GM19467 (cell line): ENCODE data around the gene FLNA.

Experiments used
- ATAC-seq: cut with Tn5 transposase; IDR thresholded peaks from one replicate; pipeline ENCODE4 v1.9.1; 2021; ENCODE audit warnings: mild to moderate bottlenecking, moderate library complexity; ENCODE audit not compliant: unreplicated experiment

Gene FLNA

DNA sequence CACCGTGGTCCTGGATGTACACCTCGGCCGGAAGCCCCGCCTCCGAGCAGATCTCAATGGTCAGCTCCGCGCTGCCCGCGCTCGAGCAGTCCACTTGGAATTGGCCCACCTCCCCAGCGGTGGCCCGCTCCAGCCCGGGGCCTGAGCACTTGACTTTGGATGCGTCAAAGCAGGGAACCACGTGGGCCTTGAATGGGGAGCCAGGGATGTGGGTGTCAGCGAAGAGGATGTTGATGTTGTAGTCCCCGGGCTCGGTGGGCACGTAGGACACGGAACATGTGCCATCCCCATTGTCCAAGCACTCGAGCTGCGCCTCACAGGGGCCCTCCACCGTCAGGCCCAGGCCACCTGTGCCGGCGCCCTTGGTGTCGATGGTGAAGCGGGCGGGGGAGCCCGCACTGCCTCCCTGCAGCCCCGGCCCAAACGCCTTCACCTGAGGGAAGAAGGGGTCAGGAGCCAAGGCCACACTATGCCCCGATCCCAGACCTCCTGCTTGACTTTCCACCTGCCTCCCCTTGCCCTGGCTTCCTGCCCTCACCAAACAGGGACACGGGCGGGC, 14.2 kb downstream of the FLNA start:
- ATAC-seq, result no peak

DNA sequence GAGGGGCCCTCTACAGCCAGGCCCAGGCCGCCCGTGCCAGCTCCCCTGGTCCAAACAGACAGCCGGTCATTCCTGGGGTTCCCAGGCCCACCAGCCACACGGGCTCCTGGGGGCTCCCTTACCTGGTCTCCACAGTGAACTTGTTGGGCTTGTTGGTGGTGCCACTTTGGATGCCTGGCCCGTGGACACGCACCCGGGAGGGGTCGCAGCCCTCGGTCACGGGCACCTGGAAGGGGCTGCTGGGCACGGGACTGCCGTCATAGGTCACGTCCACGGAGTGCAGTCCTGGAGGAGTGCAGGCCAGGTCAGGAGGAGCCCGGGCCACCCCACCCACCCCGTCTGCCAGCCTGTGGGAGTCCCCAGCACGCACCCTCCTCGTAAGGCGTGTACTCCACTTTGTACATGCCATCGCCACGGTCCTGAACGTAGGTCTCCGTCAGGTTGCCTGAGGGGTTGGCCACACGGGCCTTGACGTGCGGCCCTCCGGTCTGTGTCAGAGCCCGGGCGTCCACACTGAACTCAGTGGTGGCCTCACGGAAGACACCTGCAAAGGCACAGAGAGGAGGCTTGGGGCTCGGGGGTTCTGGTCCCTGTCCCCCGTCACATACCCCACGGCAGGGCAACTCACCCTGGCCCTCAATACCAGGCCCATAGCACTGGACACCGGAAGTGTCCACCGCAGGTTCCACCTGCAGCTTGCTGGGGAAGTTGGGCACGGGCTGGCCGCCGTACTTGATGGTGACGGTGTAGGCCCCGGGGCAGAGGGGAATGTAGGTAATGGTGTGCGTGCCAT, 14.9 kb downstream of the FLNA start:
- no peak for ATAC-seq

DNA sequence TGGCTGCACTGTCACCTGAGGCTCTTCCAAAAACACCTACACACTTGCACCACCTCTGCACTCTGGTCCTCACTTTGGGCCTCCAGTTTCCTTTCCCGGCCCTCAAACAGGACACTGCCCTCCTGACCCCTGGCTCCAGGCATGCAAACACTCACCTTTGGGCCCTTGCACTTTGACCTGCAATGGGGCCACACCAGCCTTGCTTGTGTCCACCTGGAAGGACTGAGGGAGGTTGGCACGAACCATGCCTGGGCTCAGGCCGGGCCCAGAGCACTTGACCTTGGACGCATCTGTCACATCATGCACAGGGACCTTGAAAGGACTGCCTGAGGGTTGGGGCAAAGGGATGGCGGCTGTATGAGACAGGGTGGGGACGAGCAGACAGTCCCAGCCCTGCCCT, 15.6 kb downstream of the FLNA start:
- no peak for ATAC-seq

DNA sequence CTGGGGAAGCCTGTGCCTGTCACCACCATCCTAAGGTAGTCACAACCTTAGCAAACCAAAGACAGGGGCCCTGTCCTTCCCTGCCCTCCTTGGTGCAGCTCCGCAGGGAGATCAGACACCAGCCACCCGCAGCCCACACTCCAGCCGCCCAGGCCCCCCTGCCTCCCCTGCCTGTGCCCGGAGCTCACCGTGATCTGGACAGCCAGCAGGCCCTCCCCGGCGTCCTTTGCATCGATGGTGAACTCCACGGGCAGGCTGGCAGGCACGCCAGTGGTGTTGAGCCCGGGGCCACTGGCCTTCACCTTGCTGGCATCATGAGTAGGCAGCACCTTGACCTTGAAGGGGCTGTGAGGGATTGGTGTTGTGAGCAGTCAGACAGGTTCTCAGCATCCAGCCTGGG, 16.4 kb downstream of the FLNA start:
- no peak for ATAC-seq

DNA sequence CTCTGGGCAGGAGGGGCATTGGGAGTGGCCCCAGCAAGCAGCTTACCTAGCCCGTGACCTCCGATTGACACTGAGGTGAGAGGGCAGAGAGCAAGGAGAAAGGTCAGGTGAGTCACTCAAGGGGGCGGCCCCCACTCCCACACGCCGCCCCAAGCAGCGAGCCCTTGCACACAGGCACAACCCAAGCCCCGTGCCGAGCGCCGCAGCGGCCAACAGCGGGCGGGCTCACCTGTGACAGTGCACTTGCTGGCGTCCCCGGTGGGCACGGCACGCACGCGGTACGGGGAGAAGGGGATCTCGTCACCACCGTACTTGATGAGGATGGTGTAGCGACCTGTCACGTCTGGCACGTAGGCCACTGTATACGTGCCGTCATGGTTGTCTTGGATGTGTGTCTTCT, 17.2 kb downstream of the FLNA start:
- ATAC-seq, result no peak

DNA sequence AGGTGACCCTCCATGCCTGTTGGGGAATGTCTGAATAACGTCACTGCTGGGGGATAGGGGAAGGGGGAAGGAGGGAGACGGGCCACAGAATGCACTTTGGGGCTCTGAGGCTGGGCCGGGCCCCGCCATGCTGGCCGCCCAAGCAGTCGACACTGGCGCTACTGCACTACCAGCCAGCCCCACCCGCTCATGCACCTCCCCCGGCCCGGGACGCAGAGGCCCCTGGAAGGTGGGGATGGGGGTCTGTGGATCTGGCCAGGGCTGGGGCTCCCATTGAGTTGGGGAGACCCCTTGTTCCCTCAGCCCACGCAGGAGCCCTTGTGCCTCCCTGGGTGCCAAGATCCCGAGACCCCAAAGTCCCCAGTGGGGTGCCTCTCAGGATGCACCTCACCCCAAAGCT, 17.8 kb downstream of the FLNA start:
- ATAC-seq, result no peak

DNA sequence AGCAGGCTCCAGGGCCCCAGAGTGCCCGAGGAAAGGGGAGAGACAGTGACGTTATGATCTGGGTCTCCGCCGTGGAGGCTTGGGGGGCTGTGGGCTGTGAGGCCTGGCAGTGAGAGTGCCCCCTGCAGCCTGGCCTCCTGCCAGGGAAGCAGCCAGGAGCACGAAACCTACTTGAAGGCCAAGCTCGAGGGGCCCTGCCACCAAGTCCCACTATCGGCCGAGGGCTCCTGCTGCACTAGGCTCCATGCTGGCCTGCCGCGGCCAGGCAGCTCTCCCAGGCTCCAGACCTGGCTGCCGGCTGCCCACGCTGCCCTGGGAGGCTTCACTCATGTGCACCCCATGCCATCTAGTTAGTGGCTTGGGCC, 18.7 kb downstream of the FLNA start:
- no peak for ATAC-seq

DNA sequence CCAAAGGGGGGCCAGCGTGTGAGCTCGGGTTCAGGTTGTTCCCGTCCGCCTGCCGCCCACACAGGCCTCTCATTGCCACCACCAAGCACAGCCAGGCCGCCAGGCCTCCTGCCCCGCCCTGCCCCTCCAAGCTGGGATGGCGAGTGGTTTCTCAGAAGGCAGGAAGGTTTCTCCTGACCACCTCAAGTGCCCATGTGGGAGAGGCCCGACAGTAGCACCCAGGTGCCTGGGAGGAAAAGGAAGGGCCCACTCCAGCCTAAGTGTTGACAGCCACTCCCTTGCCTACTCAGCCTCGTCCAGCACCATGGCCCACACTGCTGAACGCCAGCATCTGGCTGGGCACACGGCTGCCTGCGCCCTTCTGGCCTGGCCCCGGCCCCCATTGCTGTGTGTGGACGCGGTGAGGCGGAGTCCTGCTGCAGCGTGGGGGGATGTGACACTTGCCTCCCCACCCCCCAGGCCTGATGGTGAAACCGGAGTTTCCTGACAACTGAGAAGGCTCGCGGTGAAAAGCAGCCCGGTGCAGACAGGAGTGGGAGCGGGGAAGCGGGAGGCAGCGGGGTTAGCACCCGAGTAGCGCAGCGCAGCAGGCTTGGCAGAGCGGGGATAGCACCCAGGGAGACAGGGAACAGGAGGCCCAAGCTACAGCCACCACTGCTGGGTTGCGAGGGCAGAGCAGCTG, 19.2 kb downstream of the FLNA start:
- ATAC-seq, result no peak

DNA sequence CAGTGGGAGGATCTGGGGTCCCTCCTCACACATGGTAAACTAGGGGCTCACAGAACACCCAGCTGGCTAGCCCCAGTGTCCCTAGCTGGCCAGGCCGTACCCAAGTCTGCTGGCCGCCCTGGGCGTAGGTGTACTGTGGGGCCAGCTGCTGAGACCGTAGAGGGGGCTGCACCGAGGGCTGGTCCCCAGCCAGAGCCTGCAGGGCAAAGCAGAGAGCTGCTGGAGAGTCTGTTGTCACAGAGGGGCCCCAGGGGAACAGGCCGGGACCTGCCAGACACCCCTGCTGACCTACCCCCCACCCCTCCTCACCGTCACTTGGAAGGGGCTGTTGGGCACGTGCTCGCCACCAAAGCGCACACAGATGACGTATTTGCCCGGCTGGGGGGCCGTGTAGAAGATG, 19.9 kb downstream of the FLNA start:
- no peak for ATAC-seq

DNA sequence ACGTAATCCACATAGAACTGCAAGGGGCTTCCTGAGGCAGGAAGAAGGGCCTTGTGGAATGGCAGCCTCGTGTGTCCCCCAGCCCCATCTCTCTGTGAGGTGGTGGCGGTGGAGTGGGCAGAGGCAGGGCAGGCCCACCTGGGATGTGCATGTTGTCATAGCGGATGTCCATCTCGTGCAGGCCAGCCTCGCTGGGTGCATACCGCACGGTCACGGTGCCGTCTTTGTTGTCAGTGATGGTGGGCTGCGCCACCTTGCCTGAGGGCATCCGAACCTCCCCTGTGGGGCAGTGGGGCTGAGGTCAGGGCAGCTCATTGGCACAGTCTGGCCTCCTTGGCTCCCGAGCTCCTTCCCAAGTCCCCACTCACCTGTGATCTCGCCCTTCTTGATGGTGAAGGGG, 20.4 kb downstream of the FLNA start:
- ATAC-seq, result no peak

DNA sequence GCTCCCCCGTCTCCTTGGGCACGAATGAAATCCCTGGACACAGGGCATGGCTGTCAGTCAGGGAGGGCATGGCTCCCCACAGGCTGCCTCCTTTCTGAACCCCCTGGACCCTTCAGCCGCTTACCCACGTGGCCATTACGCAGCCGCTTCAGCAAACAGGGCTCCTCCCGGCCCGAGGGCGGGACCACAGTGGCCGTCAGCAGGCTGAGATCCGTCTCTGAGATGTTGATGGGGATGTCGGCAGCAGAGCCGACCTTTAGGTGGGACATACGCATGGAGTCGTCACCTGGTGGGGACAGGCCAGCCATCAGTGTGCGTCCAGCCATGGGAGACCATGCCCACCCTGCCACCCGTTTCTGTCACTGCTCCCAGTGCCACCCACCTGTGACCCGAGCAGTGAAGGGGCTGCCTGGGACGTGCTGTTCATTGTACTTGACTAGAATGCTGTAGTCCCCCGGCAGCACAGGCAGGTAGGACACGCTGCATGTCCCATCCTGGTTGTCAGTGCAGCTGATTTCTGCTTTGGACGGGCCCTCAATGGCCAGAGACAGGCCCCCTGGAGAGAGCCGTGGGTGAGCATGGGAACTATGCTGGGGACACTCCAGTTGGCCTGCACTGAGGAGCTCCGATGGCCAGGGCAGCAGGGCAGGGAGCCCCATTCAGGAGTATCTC, 21.1 kb downstream of the FLNA start:
- ATAC-seq, result no peak

DNA sequence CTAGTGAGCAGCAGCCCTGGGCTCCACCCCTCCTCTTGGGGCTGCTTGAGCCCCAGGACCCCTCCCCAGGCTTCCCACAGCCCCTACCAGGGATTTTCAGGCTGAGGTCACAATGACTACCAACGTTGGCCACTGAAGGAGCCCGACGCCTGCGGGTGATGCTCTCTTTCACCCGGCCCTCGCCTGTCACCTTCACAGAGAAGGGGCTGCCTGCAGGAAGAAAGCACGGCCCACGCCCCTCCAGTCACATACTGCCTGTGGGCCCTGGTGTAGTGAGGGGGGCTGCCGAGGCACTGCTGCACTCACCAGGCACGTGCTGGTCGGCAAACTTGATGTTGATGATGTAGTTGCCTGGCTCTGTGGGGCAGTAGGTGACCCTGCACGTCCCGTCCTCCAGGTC, 22.0 kb downstream of the FLNA start:
- no peak for ATAC-seq

DNA sequence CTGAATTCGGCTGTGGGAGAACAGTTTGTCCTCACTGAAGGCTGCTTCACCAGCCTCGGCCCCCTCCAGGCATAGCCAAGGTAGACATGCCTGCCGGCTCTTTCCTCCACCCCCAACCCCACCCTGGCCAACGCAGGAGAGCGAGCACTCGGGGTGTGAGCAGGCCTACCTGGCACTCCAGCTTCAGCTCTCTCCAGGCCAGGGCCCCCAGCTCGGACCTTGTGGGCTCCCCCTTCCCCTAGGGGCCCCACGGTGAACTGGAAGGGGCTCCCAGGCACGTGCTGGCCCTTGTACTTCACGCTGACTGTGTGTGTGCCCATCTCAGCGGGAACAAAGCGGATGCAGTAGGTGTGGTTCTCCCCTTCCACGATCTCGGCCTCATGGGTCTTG, 22.4 kb downstream of the FLNA start:
- ATAC-seq, result no peak

DNA sequence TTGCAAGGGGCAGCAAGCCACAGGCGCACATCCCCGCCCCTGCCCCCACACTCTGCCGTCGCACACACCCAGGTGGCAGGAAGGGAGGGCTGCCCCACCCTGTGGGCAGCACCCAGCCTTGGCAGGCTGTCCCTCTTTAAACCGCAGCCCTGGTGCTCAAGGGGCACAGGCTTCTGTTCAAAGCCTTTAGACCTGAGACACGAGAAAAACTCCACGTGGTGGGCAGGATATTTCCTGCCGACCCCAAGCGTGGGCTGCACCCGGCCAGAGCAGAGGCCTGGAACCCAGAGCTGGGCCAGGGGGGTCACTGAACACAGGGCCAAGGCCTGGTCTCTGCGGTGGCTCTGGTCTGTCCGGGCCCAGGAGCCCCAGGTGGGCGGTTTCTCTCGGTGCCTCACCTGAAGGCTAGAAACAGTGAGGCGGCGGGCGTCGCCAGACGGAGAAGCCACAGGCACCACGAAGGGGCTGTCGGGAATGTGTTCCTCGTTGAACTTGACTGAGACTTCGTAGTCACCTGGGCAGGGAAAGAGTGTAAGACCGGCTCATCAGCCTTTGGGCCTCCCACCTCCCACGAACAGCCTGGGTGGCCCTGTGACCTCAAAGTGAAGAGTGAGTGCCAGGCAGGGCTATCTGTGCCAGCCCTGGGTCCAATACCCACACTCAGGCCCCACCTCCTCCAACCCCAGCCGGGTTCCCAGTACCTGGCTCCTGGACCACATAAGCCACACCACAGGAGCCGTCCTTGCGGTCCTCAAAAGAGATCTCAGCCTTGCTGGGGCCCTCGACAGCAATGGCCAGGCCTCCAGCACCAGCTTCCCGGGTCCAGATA, 23.0 kb downstream of the FLNA start:
- no peak for ATAC-seq

DNA sequence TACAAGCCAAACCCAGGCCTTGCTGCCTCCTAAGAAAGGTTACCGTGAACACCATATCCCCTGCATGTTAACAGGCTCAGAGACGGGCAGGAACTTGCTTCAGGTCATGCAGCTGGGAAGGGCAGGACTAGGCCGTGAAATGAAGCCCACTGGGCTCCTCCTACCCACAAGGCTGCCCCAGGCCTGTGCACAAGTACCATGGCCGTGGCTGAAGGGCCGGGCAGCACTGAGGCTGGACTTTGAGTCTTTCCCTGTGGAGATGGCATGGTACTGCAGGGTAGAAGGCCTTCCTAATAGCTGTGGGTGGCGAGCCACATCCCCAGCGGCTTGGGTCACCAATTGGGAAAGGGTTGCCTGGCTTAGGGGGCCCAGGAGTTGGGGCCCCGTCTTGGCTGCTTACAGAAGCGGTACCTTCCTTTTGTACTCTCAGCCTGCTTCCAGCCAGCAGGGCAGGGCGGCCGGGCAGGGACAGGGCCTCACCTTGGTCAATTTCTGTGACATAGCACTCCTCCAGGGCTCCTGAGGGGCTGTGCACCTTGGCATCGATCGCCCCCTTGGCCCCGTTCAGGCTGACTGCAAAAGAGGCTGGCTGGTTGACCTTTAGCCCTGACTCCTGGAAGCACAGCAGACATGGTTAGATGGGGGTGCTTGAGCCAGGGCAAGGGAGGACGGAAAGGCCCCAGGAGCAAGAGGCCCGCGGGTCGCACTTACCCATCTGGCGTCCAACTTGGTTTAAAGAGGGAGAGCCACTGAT, 23.8 kb downstream of the FLNA start:
- ATAC-seq, result no peak

DNA sequence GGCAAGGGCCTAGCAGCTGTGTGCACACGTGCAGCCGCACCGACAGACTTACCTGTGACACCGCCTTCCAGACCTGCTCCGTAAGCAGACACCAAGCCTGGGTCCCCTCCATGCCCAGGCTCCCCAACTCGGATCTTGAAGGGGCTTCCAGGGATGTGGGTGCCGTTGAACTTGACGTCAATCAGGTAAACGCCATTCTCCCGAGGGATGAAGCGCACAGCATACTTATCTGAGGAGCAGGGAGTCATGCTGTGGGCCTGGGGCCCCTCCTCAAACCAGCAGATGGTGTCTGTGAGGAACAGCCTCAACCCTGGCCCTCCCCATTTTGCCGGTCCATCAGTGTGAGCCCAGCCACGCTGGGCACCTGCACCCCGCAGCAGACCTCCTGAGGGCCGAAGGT, 24.5 kb downstream of the FLNA start:
- ATAC-seq, result no peak

DNA sequence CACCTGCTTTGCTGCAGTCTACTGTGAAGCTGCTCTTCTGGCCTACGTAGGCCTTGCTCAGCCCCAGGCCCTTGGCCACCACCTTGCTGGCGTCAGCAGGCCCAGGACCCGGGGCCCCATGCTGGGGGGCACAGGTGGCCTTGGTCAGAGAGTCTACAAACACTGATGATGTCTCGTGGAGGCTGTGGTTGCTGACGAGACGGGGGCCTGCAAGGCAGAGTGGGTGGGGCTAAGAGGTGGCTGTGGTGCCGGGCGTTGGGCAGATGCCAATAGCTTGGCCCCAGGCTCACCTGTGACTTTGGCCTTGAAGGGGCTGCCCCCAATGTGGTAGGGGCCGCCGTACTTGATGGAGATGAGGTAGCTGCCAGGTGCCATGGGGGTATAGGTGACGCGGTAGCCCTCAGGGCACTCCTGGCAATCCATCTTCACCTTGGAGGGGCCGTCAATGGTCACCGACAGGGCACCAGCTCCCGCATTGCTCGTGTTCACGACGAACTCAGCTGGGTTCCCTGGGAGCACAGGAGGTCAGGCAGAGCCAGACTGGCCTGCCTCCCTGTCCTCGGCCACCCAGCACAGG, 25.0 kb downstream of the FLNA start:
- ATAC-seq, result no peak

DNA sequence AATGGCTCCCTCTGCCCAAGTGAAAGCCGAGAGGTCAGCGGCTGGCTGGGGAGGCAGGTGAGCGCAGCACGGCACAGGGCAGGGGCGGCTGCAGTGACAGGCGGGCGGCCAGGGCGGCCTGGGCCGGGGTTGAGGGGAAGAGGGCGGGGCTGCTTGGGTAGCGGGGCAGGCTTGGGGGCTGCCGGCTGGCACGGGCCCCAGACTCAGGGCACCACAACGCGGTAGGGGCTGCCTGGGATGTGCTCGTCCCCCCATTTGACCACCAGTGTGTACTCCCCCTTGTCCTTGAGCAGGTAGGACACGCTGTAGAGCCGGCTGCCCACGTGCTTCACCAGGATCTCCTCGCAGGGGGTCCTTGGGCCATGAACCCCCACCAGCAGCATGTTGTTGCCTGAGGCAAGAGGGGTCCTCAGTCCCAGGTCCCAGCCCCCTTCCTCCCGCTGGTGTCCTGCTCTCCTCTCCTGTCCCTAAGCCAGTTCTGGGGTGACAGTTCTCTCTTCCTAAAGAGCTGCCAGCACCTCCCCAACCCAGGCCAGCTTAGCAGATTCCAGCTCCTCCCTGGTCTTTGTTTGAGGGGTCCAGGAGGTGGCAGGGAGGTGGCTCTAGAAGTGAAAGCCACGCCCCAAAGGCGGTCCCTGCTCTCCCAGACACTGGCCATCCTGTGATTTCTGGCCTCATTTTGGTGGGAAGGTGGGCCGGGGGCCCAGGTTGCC, 25.6 kb downstream of the FLNA start:
- ATAC-seq, result no peak

DNA sequence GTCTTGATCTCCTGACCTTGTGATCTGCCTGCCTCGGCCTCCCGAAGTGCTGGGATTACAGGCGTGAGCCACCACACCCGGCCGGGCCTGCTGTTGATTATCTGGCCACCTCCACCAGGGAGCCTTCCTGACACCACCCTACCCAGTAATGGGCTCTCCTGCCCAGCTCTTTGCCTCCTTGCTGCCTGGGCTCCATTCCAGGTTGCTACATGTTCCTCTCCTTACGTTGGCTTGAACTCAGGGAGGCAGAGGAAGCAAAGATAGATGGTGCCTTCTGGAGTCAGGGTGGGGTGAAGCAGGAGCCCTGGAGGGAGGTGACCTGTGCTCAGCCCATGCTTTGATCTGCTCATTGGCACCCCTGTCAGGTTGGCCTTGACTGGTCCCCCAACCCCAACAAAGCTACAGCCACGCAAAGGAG, 26.3 kb downstream of the FLNA start:
- ATAC-seq, result no peak
